MCF 10A (cell line): ENCODE results near the gene PHPT1. TPM values are rescaled to one million over a fixed set of nuclear protein-coding genes. Genes with fewer than 3 reads are reported as not detected.

Source experiments
- BruUV-seq: library from RNA; stranded (reverse); fragments of 400-500 nt; replicated peaks from 2 replicates; lab custom pipeline; 2021; lab: Mats Ljungman, UMichigan
- CTCF ChIA-PET: fragments of 300-600 bp; sonication (Branson Sonifier 250); formaldehyde crosslinking; extraction: SDS; loops from one replicate; lab custom pipeline; 2021; ENCODE audit warnings: antibody characterized with exemption, inconsistent platforms; lab: Yijun Ruan, JAX
- POLR2A ChIA-PET: fragments of 300-600, 350-650 bp; sonication (Branson Sonifier 250); formaldehyde crosslinking; extraction: SDS; loops from one replicate; lab custom pipeline; 2020; ENCODE audit warnings: antibody characterized with exemption, inconsistent platforms; lab: Yijun Ruan, JAX
- DNase-seq: peaks from one replicate; pipeline ENCODE4 v3.0.0-alpha.2; 2018; ENCODE audit not compliant: unreplicated experiment
- H3K27ac Mint-ChIP-seq: one replicate; pipeline ENCODE4 v1.8.0; 2022; ENCODE audit warnings: mild to moderate bottlenecking, low read depth, mixed read lengths; ENCODE audit not compliant: unreplicated experiment
- H3K27me3 Mint-ChIP-seq: one replicate; pipeline ENCODE4 v1.8.0; 2022; ENCODE audit warnings: mixed read lengths; ENCODE audit not compliant: insufficient read depth, unreplicated experiment
- H3K36me3 Mint-ChIP-seq: one replicate; pipeline ENCODE4 v1.8.0; 2022; ENCODE audit warnings: mild to moderate bottlenecking, moderate library complexity, mixed read lengths; ENCODE audit not compliant: insufficient read depth, unreplicated experiment
- H3K4me1 Mint-ChIP-seq: one replicate; pipeline ENCODE4 v1.8.0; 2022; ENCODE audit warnings: mixed read lengths; ENCODE audit not compliant: insufficient read depth, unreplicated experiment
- H3K4me3 Mint-ChIP-seq: one replicate; pipeline ENCODE4 v1.8.0; 2022; ENCODE audit warnings: mild to moderate bottlenecking, moderate library complexity, mixed read lengths; ENCODE audit not compliant: unreplicated experiment
- H3K9me3 Mint-ChIP-seq: one replicate; pipeline ENCODE4 v1.8.0; 2022; ENCODE audit warnings: mixed read lengths; ENCODE audit not compliant: unreplicated experiment
- CTCF ChIP-seq: fragments of 200-600 bp; IDR thresholded peaks from one replicate; pipeline ENCODE4 v1.8.0; 2022; ENCODE audit warnings: antibody characterized with exemption, mild to moderate bottlenecking; ENCODE audit not compliant: unreplicated experiment
- intact Hi-C: fragments of 100-400 bp; cut with micrococcal nuclease; formaldehyde crosslinking; loops from 2 replicates; pipeline ENCODE4 v1.14.1; 2022
- total RNA-seq: library from RNA; stranded (reverse); gene quantifications from 2 replicates; pipeline ENCODE4 v1.2.3, GENCODE V29; 2022

Gene PHPT1
- total RNA-seq, 1 experiment from 2014 or later = 193 TPM

- Mint-ChIP-seq H3K36me3 (no peaks in the 10 kb centered on the region), H3K4me1 (no peaks in the 10 kb centered on the region), H3K27me3 (no peaks in the 10 kb centered on the region), H3K27ac (no peak overlapping the region), H3K4me3 (no peak overlapping the region), H3K9me3 (no peaks in the 10 kb centered on the region)
- intact Hi-C loops = no loop called here
- ChIA-PET CTCF (interaction anchor here (0.6 to 1.4 kb wide), 3 partner anchors 11 to 173 kb away, joined by 3 to 5 read pairs (median 4); no protein-coding TSS in a partner anchor), POLR2A (interaction anchor here (0.6 to 0.9 kb wide), 4 partner anchors 8 to 805 kb away, joined by 3 to 4 read pairs (median 3); partner anchors contain the start of gene EDF1)
- no peak for TF ChIP-seq CTCF
- DNase-seq = no peak
- BruUV-seq = no TSS peak
Measured at GRCh38 chr9:136856541-136857141, 7.4 kb downstream of the PHPT1 start.

GRCh38 chr9:136857166-136857565 is 8.0 kb downstream of the PHPT1 start:
- Mint-ChIP-seq H3K27ac (no peak overlapping the region), H3K4me3 (no peak overlapping the region), H3K9me3 (no peaks in the 10 kb centered on the region), H3K27me3 (no peaks in the 10 kb centered on the region), H3K4me1 (no peaks in the 10 kb centered on the region), H3K36me3 (peaks cover under 1% of the 10 kb centered on the region)
- no peak for TF ChIP-seq CTCF
- ChIA-PET POLR2A (no interaction called here), CTCF (interaction anchor here (1.4 kb wide), 1 partner anchor 13 kb away, joined by 4 read pairs; no protein-coding TSS in a partner anchor)
- intact Hi-C loops = no loop called here
- no peak for DNase-seq
- no TSS peak for BruUV-seq

- no peaks in the 10 kb centered on the region for H3K27me3 Mint-ChIP-seq
- BruUV-seq = no TSS peak
- ChIA-PET CTCF (interaction anchor here (0.6 kb wide), 1 partner anchor 123 kb away, joined by 3 read pairs; no protein-coding TSS in a partner anchor), POLR2A (no interaction called here)
- H3K4me3 Mint-ChIP-seq = no peak overlapping the region
- intact Hi-C loops = no loop called here
- H3K4me1 Mint-ChIP-seq = no peaks in the 10 kb centered on the region
- H3K27ac Mint-ChIP-seq = no peak overlapping the region
- peaks cover 7% of the 10 kb centered on the region for H3K36me3 Mint-ChIP-seq
- DNase-seq = no peak
- no peak for TF ChIP-seq CTCF
- no peaks in the 10 kb centered on the region for H3K9me3 Mint-ChIP-seq
Measured at GRCh38 chr9:136857581-136858412, 8.6 kb downstream of the PHPT1 start.

- no peak for DNase-seq
- intact Hi-C loops = no loop called here
- Mint-ChIP-seq H3K27me3 (no peaks in the 10 kb centered on the region), H3K36me3 (peaks cover 14% of the 10 kb centered on the region), H3K4me3 (no peak overlapping the region), H3K27ac (no peak overlapping the region), H3K9me3 (no peaks in the 10 kb centered on the region), H3K4me1 (no peaks in the 10 kb centered on the region)
- BruUV-seq = no TSS peak
- CTCF ChIA-PET = interaction anchor here (0.6 kb wide), 1 partner anchor 122 kb away, joined by 3 read pairs; no protein-coding TSS in a partner anchor
- TF ChIP-seq CTCF = no peak
- POLR2A ChIA-PET = no interaction called here
Measured at GRCh38 chr9:136858452-136858843, 9.2 kb downstream of the PHPT1 start.
